Right ventricle myocardium inferior (tissue), 1 donor: ENCODE measurements around the gene RNF212. TPM values are rescaled to one million over a fixed set of nuclear protein-coding genes. Genes with fewer than 3 reads are reported as not detected.

Experiments
- ATAC-seq: fragments of 200-7000 bp; cut with Tn5 transposase; one replicate; pipeline ENCODE4 v1.9.1; 2020; ENCODE audit warnings: mild to moderate bottlenecking, moderate library complexity
- DNase-seq: peaks from one replicate; pipeline ENCODE4 v3.0.0; 2021; ENCODE audit errors: missing footprints
- intact Hi-C: fragments of 100-400 bp; cut with DNase I; formaldehyde crosslinking; loops from one replicate; pipeline ENCODE4 v1.11.0; 2022
- total RNA-seq: library from RNA; stranded (reverse); fragmentation: NEBNext Ultra II Directional; extraction: Animal tissue kit (Norgen Biotek cat#: 25700); gene quantifications from one replicate; pipeline ENCODE4 v1.2.1, GENCODE V29; 2021
- donor health status: DM: no; HTN: yes; CAD: no; lungs with severe emphysema.

The RNF212 gene
- total RNA-seq, 1 donor from 2014 or later: 1.7 TPM

GRCh38 chr4:1043651-1044468 is 69.5 kb downstream of the RNF212 start:
- intact Hi-C loops: no loop called here
- peak; percentile 93 for DNase-seq
- ATAC-seq: peak; percentile 91

- ATAC-seq (no peak), DNase-seq (no peak)
- intact Hi-C loops: no loop called here
These were observed 70.2 kb downstream of the RNF212 start for GRCh38 chr4:1043162-1043561.

- DNase-seq (peak; percentile 21), ATAC-seq (no peak)
- intact Hi-C loops: no loop called here
These were observed 70.9 kb downstream of the RNF212 start for GRCh38 chr4:1042352-1043055.

GRCh38 chr4:1041936-1042330 is 71.4 kb downstream of the RNF212 start:
- intact Hi-C loops: no loop called here
- peak; percentile 61 for DNase-seq

GRCh38 chr4:1041147-1041935 is 72.0 kb downstream of the RNF212 start:
- DNase-seq (peak; percentile 59), ATAC-seq (no peak)
- intact Hi-C loops: no loop called here

More at GRCh38 chr4:1041936-1042330, 71.4 kb downstream of the RNF212 start:
- no peak for ATAC-seq

- DNase-seq: peak; percentile 47
- intact Hi-C loops: no loop called here
- no peak for ATAC-seq
These were observed 72.8 kb downstream of the RNF212 start for GRCh38 chr4:1040344-1041146.

- DNase-seq (peak; percentile 66), ATAC-seq (no peak)
- intact Hi-C loops: no loop called here
These were observed 73.6 kb downstream of the RNF212 start for GRCh38 chr4:1039493-1040343.

- peak; percentile 37 for DNase-seq
- ATAC-seq: no peak
- intact Hi-C loops: no loop called here
These were observed 74.3 kb downstream of the RNF212 start for GRCh38 chr4:1038948-1039492.

GRCh38 chr4:1036976-1037810 is 76.2 kb downstream of the RNF212 start:
- DNase-seq: no peak
- intact Hi-C loops: no loop called here
- no peak for ATAC-seq

GRCh38 chr4:1036095-1036494 is 77.3 kb downstream of the RNF212 start:
- intact Hi-C loops: no loop called here
- DNase-seq: no peak
- no peak for ATAC-seq

GRCh38 chr4:1035510-1035909 is 77.9 kb downstream of the RNF212 start:
- peak; percentile 69 for ATAC-seq

GRCh38 chr4:1033840-1034551 is 79.4 kb downstream of the RNF212 start:
- ATAC-seq (peak; percentile 47), DNase-seq (no peak)

More at GRCh38 chr4:1035510-1035909, 77.9 kb downstream of the RNF212 start:
- intact Hi-C loops: no loop called here
- no peak for DNase-seq

GRCh38 chr4:1032861-1033260 is 80.5 kb downstream of the RNF212 start:
- intact Hi-C loops: no loop called here
- DNase-seq: no peak
- no peak for ATAC-seq

More at GRCh38 chr4:1033840-1034551, 79.4 kb downstream of the RNF212 start:
- intact Hi-C loops: no loop called here

GRCh38 chr4:1031956-1032795 is 81.2 kb downstream of the RNF212 start:
- intact Hi-C loops: no loop called here
- no peak for DNase-seq
- ATAC-seq: no peak

- no peak for DNase-seq
- no peak for ATAC-seq
- intact Hi-C loops: no loop called here
These were observed 82.0 kb downstream of the RNF212 start for GRCh38 chr4:1031346-1031745.
